ENCODE measurements around the gene LRRN2. TPM values are rescaled to one million over a fixed set of nuclear protein-coding genes. Genes with fewer than 3 reads are reported as not detected.
"Not testable (repeated sequence)": the region's sequence is repeated elsewhere in the genome, so short reads cannot be mapped to it uniquely, and the experiment has no call there.

LRRN2 gene
- total RNA-seq, 2 experiments from 2014 or later, result not detected

- H3K4me1 ChIP-seq (ENCODE audit: insufficient read depth, low read length), result peaks cover 2% of the 10 kb centered on the region
- DNase-seq (no peak), ATAC-seq (ENCODE audit: poor library complexity) (no peak)
- POLR2A ChIA-PET, result no interaction called here
- H3K9me3 ChIP-seq (ENCODE audit: control insufficient read depth in 1 of 2, insufficient read depth in 1 of 2, low read length in 2 of 2), result no peaks in the 10 kb centered on the region
- H3K27me3 ChIP-seq (ENCODE audit: control insufficient read depth in 1 of 2, insufficient read depth in 2 of 2, low read length in 2 of 2), result no peaks in the 10 kb centered on the region
- CTCF ChIA-PET, result interaction anchor here (1.0 to 1.4 kb wide), 2 partner anchors 7 to 234 kb away, joined by 3 to 6 read pairs; no protein-coding TSS in a partner anchor
- peaks cover 28% of the 10 kb centered on the region for H3K36me3 ChIP-seq (ENCODE audit: insufficient read depth, low read length)
- Mint-ChIP-seq H3K27me3 (no peaks in the 10 kb centered on the region), H3K4me1 (ENCODE audit: low read depth) (peaks cover 21% of the 10 kb centered on the region), H3K36me3 (ENCODE audit: low read depth) (peaks cover 64% of the 10 kb centered on the region), H3K27ac (no peak overlapping the region), H3K9me3 (no peaks in the 10 kb centered on the region), H3K4me3 (no peak overlapping the region)
- TF ChIP-seq CTCF (IDR thresholded peaks at IDR 0.05), result no peak
- intact Hi-C loops (cut with DNase I, micrococcal nuclease), result no loop called here
- no peak overlapping the region for H3K4me3 ChIP-seq (ENCODE audit: low read length)
- H3K27ac ChIP-seq (ENCODE audit: low read depth in 1 of 2, low read length in 2 of 2), result no peak overlapping the region
Observed at GRCh38 chr1:204572923-204573922, 112.3 kb downstream of the LRRN2 start.

- CTCF ChIA-PET, result no interaction called here
- no peak for TF ChIP-seq CTCF (IDR thresholded peaks at IDR 0.05)
- H3K4me1 Mint-ChIP-seq (ENCODE audit: low read depth), result peaks cover 14% of the 10 kb centered on the region
- POLR2A ChIA-PET, result no interaction called here
- H3K36me3 Mint-ChIP-seq (ENCODE audit: low read depth), result peaks cover 72% of the 10 kb centered on the region
- intact Hi-C loops (cut with DNase I, micrococcal nuclease), result no loop called here
- no peak overlapping the region for H3K4me3 Mint-ChIP-seq
- H3K9me3 Mint-ChIP-seq, result no peaks in the 10 kb centered on the region
- DNase-seq (no peak), ATAC-seq (ENCODE audit: poor library complexity) (no peak)
- H3K9me3 ChIP-seq (ENCODE audit: control insufficient read depth in 1 of 2, insufficient read depth in 1 of 2, low read length in 2 of 2), result no peaks in the 10 kb centered on the region
- no peak overlapping the region for H3K4me3 ChIP-seq (ENCODE audit: low read length)
- peaks cover 28% of the 10 kb centered on the region for H3K36me3 ChIP-seq (ENCODE audit: insufficient read depth, low read length)
- H3K27me3 Mint-ChIP-seq, result no peaks in the 10 kb centered on the region
- no peaks in the 10 kb centered on the region for H3K4me1 ChIP-seq (ENCODE audit: insufficient read depth, low read length)
- no peak overlapping the region for H3K27ac Mint-ChIP-seq
- H3K27me3 ChIP-seq (ENCODE audit: control insufficient read depth in 1 of 2, insufficient read depth in 2 of 2, low read length in 2 of 2), result no peaks in the 10 kb centered on the region
- no peak overlapping the region for H3K27ac ChIP-seq (ENCODE audit: low read depth in 1 of 2, low read length in 2 of 2)
Observed at GRCh38 chr1:204571631-204572030, 113.9 kb downstream of the LRRN2 start.

GRCh38 chr1:204571128-204571527, 114.4 kb downstream of the LRRN2 start:
- H3K27ac ChIP-seq (ENCODE audit: low read depth in 1 of 2, low read length in 2 of 2), result no peak overlapping the region
- H3K9me3 Mint-ChIP-seq, result no peaks in the 10 kb centered on the region
- peaks cover 28% of the 10 kb centered on the region for H3K36me3 ChIP-seq (ENCODE audit: insufficient read depth, low read length)
- no peak for ATAC-seq (ENCODE audit: poor library complexity)
- no peak overlapping the region for H3K27ac Mint-ChIP-seq
- ChIA-PET CTCF (no interaction called here), POLR2A (no interaction called here)
- peaks cover 3% of the 10 kb centered on the region for H3K4me1 ChIP-seq (ENCODE audit: insufficient read depth, low read length)
- intact Hi-C loops (cut with DNase I, micrococcal nuclease), result no loop called here
- H3K9me3 ChIP-seq (ENCODE audit: control insufficient read depth in 1 of 2, insufficient read depth in 1 of 2, low read length in 2 of 2), result no peaks in the 10 kb centered on the region
- no peak for DNase-seq
- H3K4me3 Mint-ChIP-seq, result no peak overlapping the region
- no peak overlapping the region for H3K4me3 ChIP-seq (ENCODE audit: low read length)
- H3K4me1 Mint-ChIP-seq (ENCODE audit: low read depth), result peaks cover 12% of the 10 kb centered on the region
- H3K27me3 ChIP-seq (ENCODE audit: control insufficient read depth in 1 of 2, insufficient read depth in 2 of 2, low read length in 2 of 2), result no peaks in the 10 kb centered on the region
- no peak for TF ChIP-seq CTCF (IDR thresholded peaks at IDR 0.05)
- peaks cover 75% of the 10 kb centered on the region for H3K36me3 Mint-ChIP-seq (ENCODE audit: low read depth)
- no peaks in the 10 kb centered on the region for H3K27me3 Mint-ChIP-seq

GRCh38 chr1:204570021-204570420, 115.5 kb downstream of the LRRN2 start:
- Histone ChIP-seq H3K36me3 (ENCODE audit: insufficient read depth, low read length) (peaks cover 28% of the 10 kb centered on the region), H3K4me1 (ENCODE audit: insufficient read depth, low read length) (peaks cover 13% of the 10 kb centered on the region)
- H3K27me3 ChIP-seq (ENCODE audit: control insufficient read depth in 1 of 2, insufficient read depth in 2 of 2, low read length in 2 of 2); intact Hi-C loops (cut with DNase I, micrococcal nuclease); H3K9me3 Mint-ChIP-seq; DNase-seq; H3K27ac ChIP-seq (ENCODE audit: low read depth in 1 of 2, low read length in 2 of 2); H3K9me3 ChIP-seq (ENCODE audit: control insufficient read depth in 1 of 2, insufficient read depth in 1 of 2, low read length in 2 of 2); H3K4me3 ChIP-seq (ENCODE audit: low read length); H3K27ac Mint-ChIP-seq; H3K4me3 Mint-ChIP-seq; CTCF ChIA-PET; POLR2A ChIA-PET; H3K27me3 Mint-ChIP-seq; ATAC-seq (ENCODE audit: poor library complexity): not testable (repeated sequence)
- Mint-ChIP-seq H3K36me3 (ENCODE audit: low read depth) (peaks cover 80% of the 10 kb centered on the region), H3K4me1 (ENCODE audit: low read depth) (peaks cover 23% of the 10 kb centered on the region)
